Panc1 (cell line): Measurements from ENCODE around the gene SUGP1. TPM values are rescaled to one million over a fixed set of nuclear protein-coding genes. Genes with fewer than 3 reads are reported as not detected.
"Not testable (repeated sequence)": the region's sequence is repeated elsewhere in the genome, so short reads cannot be mapped to it uniquely, and the experiment has no call there.

ENCODE experiments used
- ATAC-seq: fragments of 200-7000 bp; cut with Tn5 transposase; 2 replicates; pipeline ENCODE4 v1.9.1; 2020; ENCODE audit warnings: mild to moderate bottlenecking, moderate library complexity
- BruUV-seq: library from RNA; stranded (reverse); fragments of 400-500 nt; replicated peaks from 2 replicates; lab custom pipeline; 2021; lab: Mats Ljungman, UMichigan
- CTCF ChIA-PET: fragments of 300-600 bp; sonication (Branson Sonifier 250); formaldehyde crosslinking; loops from one replicate; lab custom pipeline; 2022; ENCODE audit warnings: antibody characterized with exemption; lab: Charles Lee
- POLR2A ChIA-PET: fragments of 300-600 bp; sonication (Branson Sonifier 250); formaldehyde crosslinking; loops from one replicate; lab custom pipeline; 2022; ENCODE audit warnings: antibody characterized with exemption; lab: Charles Lee
- DNase-seq: peaks from one replicate; pipeline ENCODE4 v3.0.0-alpha.2; 2010; ENCODE audit warnings: low read depth, low spot score
- H3K27ac ChIP-seq: 2 replicates; pipeline ENCODE4 v1.5.1; 2011; ENCODE audit warnings: mild to moderate bottlenecking, low read length, inconsistent platforms
- H3K27me3 ChIP-seq: fragments of 200-500 bp; sonication (Bioruptor generic); 2 replicates; pipeline ENCODE4 v1.6.0; 2014; ENCODE audit warnings: low read length, inconsistent platforms; ENCODE audit not compliant: control insufficient read depth, insufficient read depth
- H3K36me3 ChIP-seq: fragments of 200-500 bp; sonication (Bioruptor generic); 2 replicates; pipeline ENCODE4 v1.5.1; 2014; ENCODE audit warnings: inconsistent platforms, mild to moderate bottlenecking, low read length, moderate library complexity; ENCODE audit not compliant: control insufficient read depth, insufficient read depth
- H3K4me1 ChIP-seq: 2 replicates; pipeline ENCODE4 v1.5.1; 2011; ENCODE audit warnings: inconsistent platforms, mild to moderate bottlenecking, low read length, moderate library complexity; ENCODE audit not compliant: control insufficient read depth, insufficient read depth
- H3K4me3 ChIP-seq, 2 experiments: 2 replicates each; pipeline ENCODE4 v1.5.1; 2011 to 2012; ENCODE audit warnings: low read depth in 2 of 2, low read length in 2 of 2, mild to moderate bottlenecking in 2 of 2, inconsistent platforms in 1 of 2, moderate library complexity in 1 of 2
- H3K9me3 ChIP-seq: fragments of 200-500 bp; sonication (Bioruptor generic); 2 replicates; pipeline ENCODE4 v1.5.1; 2014; ENCODE audit warnings: low read depth, mild to moderate bottlenecking, inconsistent platforms, low read length, moderate library complexity; ENCODE audit not compliant: control insufficient read depth, insufficient read depth
- CTCF ChIP-seq: fragments of 450-650 bp; IDR thresholded peaks from 2 replicates; pipeline ENCODE4 v1.5.1; 2017; ENCODE audit warnings: mild to moderate bottlenecking
- POLR2AphosphoS5 ChIP-seq: IDR thresholded peaks from 2 replicates; pipeline ENCODE4 v1.6.1; 2012; ENCODE audit warnings: mild to moderate bottlenecking, low read depth, low read length, moderate library complexity
- REST ChIP-seq, 2 experiments: IDR thresholded peaks; 2 replicates each; pipeline ENCODE4 v1.6.1; 2011 to 2012; ENCODE audit warnings: low read depth in 2 of 2, control low read depth in 1 of 2, low read length in 1 of 2, mild to moderate bottlenecking in 1 of 2, moderate library complexity in 1 of 2; ENCODE audit not compliant: insufficient read depth in 1 of 2
- SIN3A ChIP-seq: IDR thresholded peaks from 2 replicates; pipeline ENCODE4 v1.6.1; 2012; ENCODE audit warnings: low read depth, mild to moderate bottlenecking, low read length, moderate library complexity, borderline replicate concordance; ENCODE audit not compliant: insufficient read depth
- TCF7L2 ChIP-seq: IDR thresholded peaks from 2 replicates; pipeline ENCODE4 v1.6.1; 2011; ENCODE audit warnings: mild to moderate bottlenecking, low read depth, low read length, inconsistent platforms
- in situ Hi-C: cut with HindIII; loops from 2 replicates; pipeline ENCODE4 v1.10.0; 2016; ENCODE audit warnings: low sequenced_read_pairs, low pct_unique_long_range_greater_than_20kb
- intact Hi-C: fragments of 100-400 bp; cut with micrococcal nuclease; formaldehyde crosslinking; loops from one replicate; pipeline ENCODE4 v1.10.0; 2022; ENCODE audit not compliant: unreplicated experiment
- total RNA-seq: library from RNA; stranded (reverse); gene quantifications from one replicate; pipeline ENCODE4 v1.2.1, GENCODE V29; 2021; ENCODE audit not compliant: unreplicated experiment

SUGP1 gene
- total RNA-seq, 1 experiment from 2014 or later = 41.5 TPM

GRCh38 chr19:19352823-19353222, 32.5 kb upstream of the SUGP1 start:
- intact Hi-C loops (no loop called here), in situ Hi-C loops (no loop called here)
- Histone ChIP-seq H3K27me3 (no peaks in the 10 kb centered on the region), H3K9me3 (no peaks in the 10 kb centered on the region), H3K27ac (no peak overlapping the region), H3K36me3 (no peaks in the 10 kb centered on the region), H3K4me1 (no peaks in the 10 kb centered on the region), H3K4me3 (no peak overlapping the region)
- TF ChIP-seq POLR2AphosphoS5 = no peak
- TF ChIP-seq SIN3A = no peak
- no peak for TF ChIP-seq CTCF
- no peak for TF ChIP-seq REST (IDR thresholded peaks at IDR 0.05; ENCODE audit: insufficient read depth in 1 of 2, low read depth in 2 of 2, low read length in 1 of 2)
- no peak for TF ChIP-seq TCF7L2
- DNase-seq = no peak
- BruUV-seq = no TSS peak
- ChIA-PET POLR2A (no interaction called here), CTCF (no interaction called here)
- ATAC-seq = no peak

- ATAC-seq, POLR2A ChIA-PET, BruUV-seq, DNase-seq, intact Hi-C loops, H3K9me3 ChIP-seq, CTCF ChIA-PET, H3K4me1 ChIP-seq, H3K27me3 ChIP-seq, in situ Hi-C loops, H3K4me3 ChIP-seq, H3K27ac ChIP-seq, H3K36me3 ChIP-seq: not testable (repeated sequence)
Observed at GRCh38 chr19:19350756-19351155, 30.4 kb upstream of the SUGP1 start.

- intact Hi-C loops = no loop called here
- Histone ChIP-seq H3K9me3 (no peaks in the 10 kb centered on the region), H3K27ac (no peak overlapping the region), H3K27me3 (no peaks in the 10 kb centered on the region), H3K4me3 (no peak overlapping the region), H3K36me3 (no peaks in the 10 kb centered on the region; the same call in none of the 2 replicates), H3K4me1 (no peaks in the 10 kb centered on the region)
- no TSS peak for BruUV-seq
- DNase-seq (no peak), ATAC-seq (no peak)
- in situ Hi-C loops = no loop called here
- TF ChIP-seq REST (IDR thresholded peaks at IDR 0.05; ENCODE audit: insufficient read depth in 1 of 2, low read depth in 2 of 2, low read length in 1 of 2) = no peak
- TF ChIP-seq TCF7L2 = no peak
- TF ChIP-seq SIN3A = no peak
- POLR2A ChIA-PET = no interaction called here
- CTCF ChIA-PET = no interaction called here
Observed at GRCh38 chr19:19349365-19349764, 29.1 kb upstream of the SUGP1 start.
